ENCODE measurements around the gene CDK5RAP2. TPM values are rescaled to one million over a fixed set of nuclear protein-coding genes. Genes with fewer than 3 reads are reported as not detected.

CDK5RAP2 gene
- polyA plus RNA-seq, 1 donor (not counting 4 experiments of a cell fraction or from before 2014, with no cell fraction given), result 22.4 TPM

DNA sequence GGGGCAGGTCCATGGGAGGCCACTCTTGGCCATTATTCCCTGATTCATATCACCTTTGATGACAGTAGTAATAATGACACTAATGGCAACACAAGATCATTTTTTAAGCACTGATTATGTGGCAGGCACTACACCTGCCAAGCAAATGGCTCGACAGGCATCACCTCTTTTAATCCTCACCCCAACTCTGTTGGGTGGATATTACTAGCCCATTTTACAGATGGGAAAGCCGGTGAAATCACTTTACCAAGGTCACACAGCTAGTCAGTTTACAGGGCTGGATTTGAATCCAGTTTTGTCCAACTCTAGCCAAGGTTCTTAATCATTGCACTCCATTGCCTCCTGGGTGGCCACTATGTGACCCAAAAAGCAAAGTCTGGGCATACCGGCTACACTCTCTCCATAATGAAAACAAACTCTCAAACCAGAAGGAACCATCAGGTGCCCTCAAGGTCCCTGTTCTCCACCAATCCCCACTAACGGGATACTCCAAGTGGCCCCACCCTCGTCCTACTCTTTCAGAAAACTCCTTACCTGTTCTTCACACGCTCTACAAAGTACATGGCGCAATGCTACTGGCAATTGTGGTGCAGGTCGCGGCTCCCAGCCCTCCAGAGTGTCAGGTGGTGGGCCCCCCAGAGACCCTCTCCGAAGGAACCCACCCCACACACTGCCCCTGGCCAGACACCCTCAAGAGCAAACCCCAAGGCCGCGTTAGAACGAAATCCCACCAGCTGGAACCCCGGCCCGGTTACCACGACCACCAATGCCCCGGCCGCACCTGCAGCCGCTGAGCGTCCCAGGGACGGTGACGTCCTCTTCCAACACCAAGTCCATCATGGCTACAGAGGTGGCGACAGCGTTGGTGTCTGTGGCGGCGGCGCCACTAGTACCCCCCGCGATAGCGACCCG, 572 bp downstream of the CDK5RAP2 start:
- Histone ChIP-seq H4K20me1 (ENCODE audit: control insufficient read depth, extremely low read depth, insufficient read depth, low read length) (no peaks in the 10 kb centered on the region), H3K79me2 (ENCODE audit: control insufficient read depth, insufficient read depth, low read length) (peaks cover 52% of the 10 kb centered on the region), H3K27me3 (ENCODE audit: control insufficient read depth, extremely low read depth, insufficient read depth, low read length) (no peaks in the 10 kb centered on the region), H3K9me3 (ENCODE audit: control insufficient read depth, low read depth, low read length) (no peaks in the 10 kb centered on the region), H3K36me3 (ENCODE audit: control insufficient read depth in 2 of 2, extremely low read depth in 1 of 2, insufficient read depth in 2 of 2, low read length in 2 of 2) (no peaks in the 10 kb centered on the region), H3K27ac (ENCODE audit: control insufficient read depth, insufficient read depth, low read length) (peak overlapping the region; percentile 69), H3K4me2 (ENCODE audit: control insufficient read depth, extremely low read depth, insufficient read depth, low read depth, low read length) (peak overlapping the region; percentile 72), H3K9ac (ENCODE audit: control insufficient read depth, extremely low read depth, insufficient read depth, low read length) (peak overlapping the region; percentile 83), H2AFZ (ENCODE audit: control insufficient read depth, low read length) (peak overlapping the region; percentile 94), H3K4me1 (ENCODE audit: control insufficient read depth, extremely low read depth, insufficient read depth, low read length) (peaks cover 8% of the 10 kb centered on the region), H3K9me1 (ENCODE audit: control insufficient read depth, extremely low read depth, insufficient read depth, low read length) (no peaks in the 10 kb centered on the region), H3K4me3 (ENCODE audit: control insufficient read depth in 2 of 3, extremely low read depth in 1 of 3, insufficient read depth in 2 of 3, low read depth in 1 of 3, low read length in 3 of 3) (peak overlapping the region; percentile 73 to 95 (median 93))
- TF ChIP-seq, protein P1, sequence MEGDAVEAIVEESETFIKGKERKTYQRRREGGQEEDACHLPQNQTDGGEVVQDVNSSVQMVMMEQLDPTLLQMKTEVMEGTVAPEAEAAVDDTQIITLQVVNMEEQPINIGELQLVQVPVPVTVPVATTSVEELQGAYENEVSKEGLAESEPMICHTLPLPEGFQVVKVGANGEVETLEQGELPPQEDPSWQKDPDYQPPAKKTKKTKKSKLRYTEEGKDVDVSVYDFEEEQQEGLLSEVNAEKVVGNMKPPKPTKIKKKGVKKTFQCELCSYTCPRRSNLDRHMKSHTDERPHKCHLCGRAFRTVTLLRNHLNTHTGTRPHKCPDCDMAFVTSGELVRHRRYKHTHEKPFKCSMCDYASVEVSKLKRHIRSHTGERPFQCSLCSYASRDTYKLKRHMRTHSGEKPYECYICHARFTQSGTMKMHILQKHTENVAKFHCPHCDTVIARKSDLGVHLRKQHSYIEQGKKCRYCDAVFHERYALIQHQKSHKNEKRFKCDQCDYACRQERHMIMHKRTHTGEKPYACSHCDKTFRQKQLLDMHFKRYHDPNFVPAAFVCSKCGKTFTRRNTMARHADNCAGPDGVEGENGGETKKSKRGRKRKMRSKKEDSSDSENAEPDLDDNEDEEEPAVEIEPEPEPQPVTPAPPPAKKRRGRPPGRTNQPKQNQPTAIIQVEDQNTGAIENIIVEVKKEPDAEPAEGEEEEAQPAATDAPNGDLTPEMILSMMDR (optimal IDR thresholded peaks at IDR 0.05 in 1 of 3, IDR thresholded peaks at IDR 0.05 in 1 of 3, conservative IDR thresholded peaks at IDR 0.05 in 1 of 3; ENCODE audit: extremely low read depth in 1 of 3, insufficient read depth in 2 of 3, low read length in 3 of 3), result no peak
- TF ChIP-seq EZH2 (IDR thresholded peaks at IDR 0.05; ENCODE audit: low read length), result no peak
- FAIRE-seq, result no peak
- no peak for DNase-seq (ENCODE audit: low read depth, low spot score)
- dilution Hi-C loops (cut with MboI; ENCODE audit: extremely low pct_ligation_motif_present, low sequenced_read_pairs), result no loop called here

DNA sequence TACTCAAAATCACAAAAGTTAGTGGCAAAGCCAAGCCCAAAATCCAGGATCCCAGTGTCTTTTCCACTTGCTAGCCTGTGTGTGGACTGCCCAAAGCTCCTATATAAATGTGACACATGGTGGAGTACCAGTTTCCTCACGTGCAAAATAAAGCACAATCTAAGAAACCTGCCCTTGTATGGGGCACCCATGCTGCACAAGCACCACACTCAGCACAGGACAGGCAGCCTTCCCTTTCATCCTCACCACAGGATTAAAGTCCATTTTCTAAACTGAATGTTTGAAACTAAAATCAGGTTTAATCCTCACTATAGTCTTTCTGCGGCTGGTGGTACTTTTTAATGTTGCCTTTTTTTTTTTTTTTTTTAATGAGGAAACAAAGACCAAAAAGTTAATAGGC, 5.5 kb downstream of the CDK5RAP2 start:
- Histone ChIP-seq H3K9me3 (ENCODE audit: control insufficient read depth, low read depth, low read length) (no peaks in the 10 kb centered on the region), H3K36me3 (ENCODE audit: control insufficient read depth in 2 of 2, extremely low read depth in 1 of 2, insufficient read depth in 2 of 2, low read length in 2 of 2) (peaks cover 10 to 22% of the 10 kb centered on the region in 2 experiments), H3K4me1 (ENCODE audit: control insufficient read depth, extremely low read depth, insufficient read depth, low read length) (peaks cover 8% of the 10 kb centered on the region), H3K27me3 (ENCODE audit: control insufficient read depth, extremely low read depth, insufficient read depth, low read length) (no peaks in the 10 kb centered on the region), H3K79me2 (ENCODE audit: control insufficient read depth, insufficient read depth, low read length) (peaks cover 62% of the 10 kb centered on the region), H2AFZ (ENCODE audit: control insufficient read depth, low read length) (no peak overlapping the region), H3K9me1 (ENCODE audit: control insufficient read depth, extremely low read depth, insufficient read depth, low read length) (no peaks in the 10 kb centered on the region), H3K27ac (ENCODE audit: control insufficient read depth, insufficient read depth, low read length) (no peak overlapping the region), H3K4me3 (ENCODE audit: control insufficient read depth in 2 of 3, extremely low read depth in 1 of 3, insufficient read depth in 2 of 3, low read depth in 1 of 3, low read length in 3 of 3) (no peak overlapping the region), H3K9ac (ENCODE audit: control insufficient read depth, extremely low read depth, insufficient read depth, low read length) (no peak overlapping the region), H4K20me1 (ENCODE audit: control insufficient read depth, extremely low read depth, insufficient read depth, low read length) (no peaks in the 10 kb centered on the region), H3K4me2 (ENCODE audit: control insufficient read depth, extremely low read depth, insufficient read depth, low read depth, low read length) (no peak overlapping the region)
- dilution Hi-C loops (cut with MboI; ENCODE audit: extremely low pct_ligation_motif_present, low sequenced_read_pairs), result no loop called here
- FAIRE-seq (no peak), DNase-seq (ENCODE audit: low read depth, low spot score) (no peak)
- no peak for TF ChIP-seq EZH2 (IDR thresholded peaks at IDR 0.05; ENCODE audit: low read length)
- TF ChIP-seq, protein P1 (optimal IDR thresholded peaks at IDR 0.05 in 1 of 3, IDR thresholded peaks at IDR 0.05 in 1 of 3, conservative IDR thresholded peaks at IDR 0.05 in 1 of 3; ENCODE audit: extremely low read depth in 1 of 3, insufficient read depth in 2 of 3, low read length in 3 of 3), result no peak
